Hippocampal formation (tissue), 2 donors: ENCODE measurements around the gene B4GALNT4.
"Not testable (repeated sequence)": the region's sequence is repeated elsewhere in the genome, so short reads cannot be mapped to it uniquely, and the experiment has no call there.

ENCODE experiments used
- DNase-seq, 2 donors: peaks; one replicate each; lab custom pipeline; 2025; lab: John Stamatoyannopoulos, UW

B4GALNT4 gene

GRCh38 chr11:392102-392777, 22.9 kb downstream of the B4GALNT4 start:
- no peak for DNase-seq

GRCh38 chr11:393219-394033, 24.1 kb downstream of the B4GALNT4 start:
- no peak for DNase-seq

- DNase-seq: no peak
Measured at GRCh38 chr11:394034-394857, 24.9 kb downstream of the B4GALNT4 start, which contains the start of gene PKP3. Gene PKP3, plus strand, starts transcription at chr11:394209. Its CDS starts 84 bp downstream, at chr11:394293.

- DNase-seq: no peak
Measured at GRCh38 chr11:394858-395655, 25.8 kb downstream of the B4GALNT4 start.

DNA sequence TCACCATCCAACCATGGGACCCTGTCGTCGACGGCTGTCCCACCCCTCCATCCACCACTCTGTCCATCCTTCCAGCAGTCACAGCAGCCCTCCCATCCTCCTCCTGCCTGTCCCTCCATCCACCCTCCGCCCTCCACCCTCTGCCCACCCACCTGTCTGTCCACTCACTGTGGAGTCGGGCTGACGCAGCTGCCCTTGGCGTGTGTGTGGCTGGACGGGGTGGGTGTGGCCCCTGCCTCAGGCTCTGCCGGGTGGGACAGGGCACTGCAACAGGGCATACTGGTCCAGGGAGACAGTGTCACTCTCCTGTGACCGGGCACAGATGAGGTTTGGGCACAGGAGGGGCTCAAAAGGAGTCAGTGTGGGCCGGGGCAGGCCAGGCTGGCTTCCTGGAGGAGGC, 26.6 kb downstream of the B4GALNT4 start:
- DNase-seq: no peak

GRCh38 chr11:396511-396947, 27.2 kb downstream of the B4GALNT4 start:
- no peak for DNase-seq

DNA sequence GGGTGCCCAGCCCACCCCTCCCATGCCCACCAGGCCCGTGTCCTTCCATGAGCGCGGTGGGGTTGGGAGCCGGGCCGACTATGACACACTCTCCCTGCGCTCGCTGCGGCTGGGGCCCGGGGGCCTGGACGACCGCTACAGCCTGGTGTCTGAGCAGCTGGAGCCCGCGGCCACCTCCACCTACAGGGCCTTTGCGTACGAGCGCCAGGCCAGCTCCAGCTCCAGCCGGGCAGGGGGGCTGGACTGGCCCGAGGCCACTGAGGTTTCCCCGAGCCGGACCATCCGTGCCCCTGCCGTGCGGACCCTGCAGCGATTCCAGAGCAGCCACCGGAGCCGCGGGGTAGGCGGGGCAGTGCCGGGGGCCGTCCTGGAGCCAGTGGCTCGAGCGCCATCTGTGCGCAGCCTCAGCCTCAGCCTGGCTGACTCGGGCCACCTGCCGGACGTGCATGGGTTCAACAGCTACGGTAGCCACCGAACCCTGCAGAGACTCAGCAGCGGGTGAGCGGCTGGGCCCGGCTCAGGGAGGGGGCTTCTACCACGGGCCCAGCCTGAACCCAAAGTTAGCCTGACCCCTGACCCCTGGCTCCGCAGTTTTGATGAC, 27.7 kb downstream of the B4GALNT4 start:
- DNase-seq: peak in 1 of 2 donors; percentile 17

GRCh38 chr11:398826-399225, 29.5 kb downstream of the B4GALNT4 start:
- DNase-seq: no peak

DNA sequence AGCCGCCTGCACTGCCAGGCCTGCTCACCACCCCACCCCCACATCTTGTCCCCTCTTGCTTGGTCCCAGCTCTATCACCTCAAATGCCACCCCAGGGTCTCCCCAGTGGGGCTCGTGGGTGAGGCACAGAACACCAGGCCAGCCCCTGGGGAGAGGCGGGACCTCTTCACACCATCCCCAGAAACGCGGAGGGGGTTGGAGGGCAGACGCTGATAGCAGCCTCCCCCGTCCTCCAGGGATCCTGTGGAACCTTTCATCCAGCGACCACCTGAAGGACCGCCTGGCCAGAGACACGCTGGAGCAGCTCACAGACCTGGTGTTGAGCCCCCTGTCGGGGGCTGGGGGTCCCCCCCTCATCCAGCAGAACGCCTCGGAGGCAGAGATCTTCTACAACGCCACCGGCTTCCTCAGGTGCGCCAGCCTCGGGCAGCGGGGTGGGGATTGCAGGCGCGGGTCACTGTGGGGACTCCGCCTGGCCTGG, 30.5 kb downstream of the B4GALNT4 start:
- DNase-seq: no peak

- DNase-seq: no peak
Measured at GRCh38 chr11:400241-400689, 31.0 kb downstream of the B4GALNT4 start.

DNA sequence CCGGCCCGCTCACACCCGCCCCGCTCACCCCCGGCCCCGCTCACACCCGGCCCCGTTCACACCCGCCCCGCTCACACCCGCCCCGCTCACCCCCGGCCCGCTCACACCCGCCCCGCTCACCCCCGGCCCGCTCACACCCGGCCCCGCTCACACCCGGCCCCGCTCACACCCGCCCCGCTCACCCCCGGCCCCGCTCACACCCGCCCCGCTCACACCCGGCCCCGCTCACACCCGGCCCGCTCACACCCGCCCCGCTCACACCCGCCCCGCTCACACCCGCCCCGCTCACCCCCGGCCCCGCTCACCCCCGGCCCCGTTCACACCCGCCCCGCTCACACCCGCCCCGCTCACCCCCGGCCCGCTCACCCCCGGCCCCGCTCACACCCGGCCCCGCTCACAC, 31.9 kb downstream of the B4GALNT4 start:
- not testable (repeated sequence) for DNase-seq

GRCh38 chr11:403021-403760, 33.9 kb downstream of the B4GALNT4 start:
- DNase-seq: no peak

- no peak for DNase-seq
Measured at GRCh38 chr11:403761-404431, 34.6 kb downstream of the B4GALNT4 start.

DNA sequence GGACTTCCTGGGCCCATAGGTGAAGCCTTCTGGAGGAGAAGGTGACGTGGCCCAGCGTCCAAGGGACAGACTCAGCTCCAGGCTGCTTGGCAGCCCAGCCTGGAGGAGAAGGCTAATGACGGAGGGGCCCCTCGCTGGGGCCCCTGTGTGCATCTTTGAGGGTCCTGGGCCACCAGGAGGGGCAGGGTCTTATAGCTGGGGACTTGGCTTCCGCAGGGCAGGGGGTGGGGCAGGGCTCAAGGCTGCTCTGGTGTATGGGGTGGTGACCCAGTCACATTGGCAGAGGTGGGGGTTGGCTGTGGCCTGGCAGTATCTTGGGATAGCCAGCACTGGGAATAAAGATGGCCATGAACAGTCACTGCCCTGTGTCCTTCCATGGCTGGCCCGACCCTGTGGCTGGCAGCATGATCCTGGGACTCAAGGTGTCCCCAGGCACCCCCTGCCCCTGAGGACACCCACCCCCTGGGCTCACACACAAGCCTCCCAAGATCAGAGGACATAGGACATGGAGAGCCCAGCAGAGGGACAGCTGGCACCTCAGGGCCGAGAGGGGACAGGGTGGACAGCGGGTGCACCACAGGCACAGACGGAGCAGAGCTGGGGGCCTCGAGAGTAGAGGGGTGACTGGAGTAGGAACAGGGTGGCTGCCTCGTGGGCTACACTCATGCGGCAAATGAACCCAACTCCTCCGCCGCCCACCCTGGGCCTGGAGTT, 35.4 kb downstream of the B4GALNT4 start:
- DNase-seq: no peak

GRCh38 chr11:405323-405953, 36.1 kb downstream of the B4GALNT4 start:
- DNase-seq: peak in 1 of 2 donors; percentile 14

GRCh38 chr11:405954-406795, 36.9 kb downstream of the B4GALNT4 start:
- DNase-seq: no peak
